ENCODE data around the gene FBLIM1. TPM values are rescaled to one million over a fixed set of nuclear protein-coding genes. Genes with fewer than 3 reads are reported as not detected.

FBLIM1 gene
- total and polyA plus RNA-seq, 3 donors from 2014 or later = 23.3 to 52.5 (median 32.8) TPM

- WGBS, 2 donors = 79 to 84% methylated on average over 2 of the region's 2 CpGs
- intact Hi-C loops (cut with DNase I; ENCODE audit: low total_unique reads) = no loop called here
- TF ChIP-seq CTCF (IDR thresholded peaks at IDR 0.05) (no peak), POLR2A (IDR thresholded peaks at IDR 0.05) (no peak)
Observed at GRCh38 chr1:15755021-15755645, 3.5 kb upstream of the FBLIM1 start.

GRCh38 chr1:15755646-15756040 lies 3.0 kb upstream of the FBLIM1 start:
- intact Hi-C loops (cut with DNase I; ENCODE audit: low total_unique reads) = no loop called here
- Histone ChIP-seq H3K4me3 (no peak overlapping the region), H3K27me3 (no peaks in the 10 kb centered on the region), H3K9me3 (no peaks in the 10 kb centered on the region), H3K36me3 (ENCODE audit: low read depth, missing control alignments) (no peaks in the 10 kb centered on the region), H3K27ac (no peak overlapping the region), H3K4me1 (peaks cover 20% of the 10 kb centered on the region)
- DNase-seq = no peak
- WGBS, 2 donors = 88 to 90% methylated on average over 4 of the region's 4 CpGs
- TF ChIP-seq POLR2A (IDR thresholded peaks at IDR 0.05) = no peak
- no peak for TF ChIP-seq CTCF (IDR thresholded peaks at IDR 0.05)

More at GRCh38 chr1:15755021-15755645, 3.5 kb upstream of the FBLIM1 start:
- peaks cover 18% of the 10 kb centered on the region for H3K4me1 ChIP-seq
- no peaks in the 10 kb centered on the region for H3K27me3 ChIP-seq
- no peak for DNase-seq
- no peaks in the 10 kb centered on the region for H3K9me3 ChIP-seq
- H3K36me3 ChIP-seq (ENCODE audit: low read depth, missing control alignments) = no peaks in the 10 kb centered on the region
- no peak overlapping the region for H3K27ac ChIP-seq
- H3K4me3 ChIP-seq = no peak overlapping the region

GRCh38 chr1:15756143-15757015 lies 2.2 kb upstream of the FBLIM1 start:
- Histone ChIP-seq H3K36me3 (ENCODE audit: low read depth, missing control alignments) (no peaks in the 10 kb centered on the region), H3K4me1 (peaks cover 27% of the 10 kb centered on the region), H3K9me3 (no peaks in the 10 kb centered on the region), H3K4me3 (no peak overlapping the region), H3K27ac (peak overlapping the region in 1 of 2 donors; percentile 93), H3K27me3 (no peaks in the 10 kb centered on the region)
- intact Hi-C loops (cut with DNase I; ENCODE audit: low total_unique reads) = no loop called here
- WGBS, 2 donors = 63 to 86% methylated on average over 17 to 21 of the region's 21 CpGs
- TF ChIP-seq CTCF (IDR thresholded peaks at IDR 0.05) (no peak), POLR2A (IDR thresholded peaks at IDR 0.05) (no peak)
- DNase-seq = peak; percentile 25

GRCh38 chr1:15757016-15757543 lies 1.5 kb upstream of the FBLIM1 start:
- Histone ChIP-seq H3K36me3 (ENCODE audit: low read depth, missing control alignments) (no peaks in the 10 kb centered on the region), H3K27ac (peak overlapping the region; percentile 89 to 93), H3K27me3 (no peaks in the 10 kb centered on the region), H3K4me3 (peak overlapping the region in 1 of 2 donors; percentile 76), H3K9me3 (no peaks in the 10 kb centered on the region), H3K4me1 (peaks cover 32% of the 10 kb centered on the region)
- DNase-seq = no peak
- intact Hi-C loops (cut with DNase I; ENCODE audit: low total_unique reads) = no loop called here
- WGBS, 2 donors = 55 to 60% methylated on average over 8 to 9 of the region's 9 CpGs
- TF ChIP-seq POLR2A (IDR thresholded peaks at IDR 0.05) (no peak), CTCF (IDR thresholded peaks at IDR 0.05) (no peak)

All from testis (tissue), 3 donors.